ENCODE measurements around the gene MUC5AC.

MUC5AC gene

DNA sequence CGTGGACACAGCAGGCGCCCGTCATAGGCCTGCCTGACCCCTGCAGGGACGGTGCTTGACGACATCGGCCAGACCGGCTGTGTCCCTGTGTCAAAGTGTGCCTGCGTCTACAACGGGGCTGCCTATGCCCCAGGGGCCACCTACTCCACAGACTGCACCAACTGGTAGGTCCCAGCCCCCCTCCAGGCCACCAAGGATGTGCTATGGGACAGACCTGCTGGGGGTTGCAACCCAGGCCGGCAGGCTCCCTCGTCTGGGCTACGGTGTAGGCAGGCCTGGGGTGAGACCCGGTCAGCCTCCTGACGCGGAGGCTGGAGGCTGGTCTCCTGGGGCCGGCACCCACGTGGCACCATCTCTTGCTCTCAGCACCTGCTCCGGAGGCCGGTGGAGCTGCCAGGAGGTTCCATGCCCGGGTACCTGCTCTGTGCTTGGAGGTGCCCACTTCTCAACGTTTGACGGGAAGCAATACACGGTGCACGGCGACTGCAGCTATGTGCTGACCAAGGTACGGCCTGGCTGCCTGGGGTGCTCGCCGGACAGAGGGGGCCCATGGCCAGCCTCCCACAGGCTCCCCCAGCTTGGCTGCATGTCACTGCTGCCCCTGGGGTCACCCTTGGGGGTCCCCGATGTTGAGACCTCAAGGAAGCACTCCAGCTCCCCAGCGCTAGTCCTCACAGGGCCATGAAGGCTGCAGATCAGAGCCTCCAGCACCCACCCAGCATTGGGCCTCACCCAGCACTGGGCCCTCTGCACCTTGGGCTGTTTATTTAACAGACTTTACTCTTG is 7.7 kb downstream of the MUC5AC start:
- TF ChIP-seq, protein P1, sequence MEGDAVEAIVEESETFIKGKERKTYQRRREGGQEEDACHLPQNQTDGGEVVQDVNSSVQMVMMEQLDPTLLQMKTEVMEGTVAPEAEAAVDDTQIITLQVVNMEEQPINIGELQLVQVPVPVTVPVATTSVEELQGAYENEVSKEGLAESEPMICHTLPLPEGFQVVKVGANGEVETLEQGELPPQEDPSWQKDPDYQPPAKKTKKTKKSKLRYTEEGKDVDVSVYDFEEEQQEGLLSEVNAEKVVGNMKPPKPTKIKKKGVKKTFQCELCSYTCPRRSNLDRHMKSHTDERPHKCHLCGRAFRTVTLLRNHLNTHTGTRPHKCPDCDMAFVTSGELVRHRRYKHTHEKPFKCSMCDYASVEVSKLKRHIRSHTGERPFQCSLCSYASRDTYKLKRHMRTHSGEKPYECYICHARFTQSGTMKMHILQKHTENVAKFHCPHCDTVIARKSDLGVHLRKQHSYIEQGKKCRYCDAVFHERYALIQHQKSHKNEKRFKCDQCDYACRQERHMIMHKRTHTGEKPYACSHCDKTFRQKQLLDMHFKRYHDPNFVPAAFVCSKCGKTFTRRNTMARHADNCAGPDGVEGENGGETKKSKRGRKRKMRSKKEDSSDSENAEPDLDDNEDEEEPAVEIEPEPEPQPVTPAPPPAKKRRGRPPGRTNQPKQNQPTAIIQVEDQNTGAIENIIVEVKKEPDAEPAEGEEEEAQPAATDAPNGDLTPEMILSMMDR (IDR thresholded peaks at IDR 0.05; ENCODE audit: borderline replicate concordance, insufficient read depth, low read depth, low read length) = no peak
- no peak overlapping the region for H3K4me3 ChIP-seq (ENCODE audit: low read depth, low read length)

DNA sequence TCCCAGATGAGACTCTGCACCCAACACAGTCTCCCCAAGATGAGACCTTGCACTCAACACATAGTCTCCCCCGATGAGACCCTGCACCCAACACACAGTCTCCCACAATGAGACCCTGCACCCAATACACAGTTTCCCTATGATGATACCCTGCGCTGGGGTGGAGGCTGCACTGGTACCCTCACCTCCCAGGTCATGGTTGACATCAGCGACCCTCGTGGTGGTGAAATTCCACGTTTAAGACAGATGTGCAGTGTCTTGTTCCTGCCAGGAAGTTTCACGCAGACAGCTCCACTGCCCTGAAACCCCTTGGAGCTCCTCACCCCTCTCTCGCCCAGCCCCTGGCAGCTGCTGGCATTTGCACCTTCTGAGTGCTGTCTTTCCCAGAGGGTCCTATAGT is 9.5 kb downstream of the MUC5AC start:
- TF ChIP-seq, protein P1 (IDR thresholded peaks at IDR 0.05; ENCODE audit: borderline replicate concordance, insufficient read depth, low read depth, low read length) = no peak

DNA sequence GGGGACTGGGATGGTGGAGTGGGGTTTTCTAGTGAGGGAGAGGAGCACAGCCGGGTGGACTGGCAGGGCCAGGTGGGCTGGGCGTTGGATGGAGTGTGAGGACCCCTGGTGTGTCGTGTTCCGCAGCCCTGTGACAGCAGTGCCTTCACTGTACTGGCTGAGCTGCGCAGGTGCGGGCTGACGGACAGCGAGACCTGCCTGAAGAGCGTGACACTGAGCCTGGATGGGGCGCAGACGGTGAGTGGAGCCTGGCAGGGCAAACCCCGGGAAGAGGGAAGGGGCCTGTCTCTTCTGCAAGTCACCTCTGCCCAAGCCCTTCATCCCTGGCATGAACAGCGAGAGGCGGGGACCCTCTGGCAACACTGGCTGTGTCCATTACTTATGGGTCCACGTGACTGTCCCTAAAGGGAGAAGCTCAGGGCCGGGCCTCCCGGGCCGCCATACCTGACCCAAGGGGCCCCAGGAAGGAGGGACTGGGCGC is 10.0 kb downstream of the MUC5AC start:
- TF ChIP-seq, protein P1 (IDR thresholded peaks at IDR 0.05; ENCODE audit: borderline replicate concordance, insufficient read depth, low read depth, low read length) = no peak
- no peak overlapping the region for H3K4me3 ChIP-seq (ENCODE audit: low read depth, low read length)

More for the DNA sequence above, 9.5 kb downstream of the MUC5AC start:
- no peak overlapping the region for H3K4me3 ChIP-seq (ENCODE audit: low read depth, low read length)

DNA sequence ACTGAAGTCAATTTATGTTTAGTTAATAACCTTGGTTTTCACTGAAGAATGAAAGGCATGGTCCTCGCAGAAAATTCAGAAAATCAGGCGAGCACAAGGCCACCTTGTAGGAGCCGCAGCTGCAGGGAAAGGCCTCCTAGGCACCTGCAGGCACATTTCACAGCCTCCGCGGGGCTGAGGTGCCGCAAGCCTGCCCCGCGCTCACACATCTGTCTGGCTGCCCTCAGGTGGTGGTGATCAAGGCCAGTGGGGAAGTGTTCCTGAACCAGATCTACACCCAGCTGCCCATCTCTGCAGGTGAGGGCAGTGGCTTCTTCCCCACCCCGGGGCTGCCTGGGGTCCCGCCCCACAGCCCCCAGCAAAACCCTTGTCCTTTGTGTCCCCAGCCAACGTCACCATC is 10.5 kb downstream of the MUC5AC start:
- TF ChIP-seq, protein P1 (IDR thresholded peaks at IDR 0.05; ENCODE audit: borderline replicate concordance, insufficient read depth, low read depth, low read length) = no peak
- no peak overlapping the region for H3K4me3 ChIP-seq (ENCODE audit: low read depth, low read length)

DNA sequence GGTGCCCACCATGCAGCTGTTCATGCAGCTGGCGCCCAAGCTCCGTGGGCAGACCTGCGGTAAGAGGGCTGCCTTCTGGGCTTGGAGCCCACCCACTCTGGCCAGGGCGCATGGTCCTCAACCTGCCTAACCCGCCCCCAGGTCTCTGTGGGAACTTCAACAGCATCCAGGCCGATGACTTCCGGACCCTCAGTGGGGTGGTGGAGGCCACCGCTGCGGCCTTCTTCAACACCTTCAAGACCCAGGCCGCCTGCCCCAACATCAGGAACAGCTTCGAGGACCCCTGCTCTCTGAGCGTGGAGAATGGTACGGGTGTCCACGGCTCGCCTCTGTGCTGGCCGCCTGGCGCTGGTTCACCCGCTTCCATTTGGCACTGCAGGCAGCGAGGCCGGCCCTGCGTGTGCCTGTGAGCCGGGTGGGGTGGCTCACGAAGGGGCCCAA is 11.0 kb downstream of the MUC5AC start:
- H3K4me3 ChIP-seq (ENCODE audit: low read depth, low read length) = no peak overlapping the region
- TF ChIP-seq, protein P1 (IDR thresholded peaks at IDR 0.05; ENCODE audit: borderline replicate concordance, insufficient read depth, low read depth, low read length) = no peak

DNA sequence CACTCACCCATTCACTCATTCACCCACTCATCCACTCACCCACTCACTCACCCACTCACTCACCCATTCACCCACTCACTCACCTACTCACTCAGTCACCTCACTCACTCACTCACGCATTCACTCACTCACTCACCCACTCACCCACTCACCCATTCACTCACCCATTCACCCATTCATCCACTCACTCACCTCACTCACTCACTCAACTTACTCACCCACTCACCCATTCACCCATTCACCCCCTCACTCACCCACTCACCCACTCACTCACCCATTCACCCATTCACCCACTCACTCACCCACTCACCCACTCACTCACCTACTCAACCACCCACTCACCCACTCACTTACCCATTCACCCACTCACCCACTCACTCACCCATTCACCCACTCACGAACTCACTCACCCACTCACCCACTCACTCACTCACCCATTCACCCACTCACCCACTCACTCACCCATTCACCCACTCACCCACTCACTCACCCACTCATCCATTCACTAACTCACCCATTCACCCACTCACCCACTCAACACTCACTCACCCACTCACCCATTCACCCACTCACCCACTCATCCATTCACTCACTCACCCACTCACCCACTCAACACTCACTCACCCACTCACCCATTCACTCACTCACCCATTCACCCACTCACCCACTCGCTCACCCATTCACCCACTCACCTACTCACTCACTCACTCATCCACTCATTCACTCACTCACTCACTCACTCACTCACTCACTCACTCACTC is 13.7 kb downstream of the MUC5AC start:
- TF ChIP-seq, protein P1 (IDR thresholded peaks at IDR 0.05; ENCODE audit: borderline replicate concordance, insufficient read depth, low read depth, low read length) = no peak
- no peak overlapping the region for H3K4me3 ChIP-seq (ENCODE audit: low read depth, low read length)

Measured in GM12875 (cell line).